HG02759 (cell line): Measurements from ENCODE around the gene ARAP1.

ENCODE experiments used
- ATAC-seq: cut with Tn5 transposase; IDR thresholded peaks from one replicate; pipeline ENCODE4 v1.9.1; 2021; ENCODE audit warnings: mild to moderate bottlenecking, moderate library complexity; ENCODE audit not compliant: unreplicated experiment

ARAP1 gene

DNA sequence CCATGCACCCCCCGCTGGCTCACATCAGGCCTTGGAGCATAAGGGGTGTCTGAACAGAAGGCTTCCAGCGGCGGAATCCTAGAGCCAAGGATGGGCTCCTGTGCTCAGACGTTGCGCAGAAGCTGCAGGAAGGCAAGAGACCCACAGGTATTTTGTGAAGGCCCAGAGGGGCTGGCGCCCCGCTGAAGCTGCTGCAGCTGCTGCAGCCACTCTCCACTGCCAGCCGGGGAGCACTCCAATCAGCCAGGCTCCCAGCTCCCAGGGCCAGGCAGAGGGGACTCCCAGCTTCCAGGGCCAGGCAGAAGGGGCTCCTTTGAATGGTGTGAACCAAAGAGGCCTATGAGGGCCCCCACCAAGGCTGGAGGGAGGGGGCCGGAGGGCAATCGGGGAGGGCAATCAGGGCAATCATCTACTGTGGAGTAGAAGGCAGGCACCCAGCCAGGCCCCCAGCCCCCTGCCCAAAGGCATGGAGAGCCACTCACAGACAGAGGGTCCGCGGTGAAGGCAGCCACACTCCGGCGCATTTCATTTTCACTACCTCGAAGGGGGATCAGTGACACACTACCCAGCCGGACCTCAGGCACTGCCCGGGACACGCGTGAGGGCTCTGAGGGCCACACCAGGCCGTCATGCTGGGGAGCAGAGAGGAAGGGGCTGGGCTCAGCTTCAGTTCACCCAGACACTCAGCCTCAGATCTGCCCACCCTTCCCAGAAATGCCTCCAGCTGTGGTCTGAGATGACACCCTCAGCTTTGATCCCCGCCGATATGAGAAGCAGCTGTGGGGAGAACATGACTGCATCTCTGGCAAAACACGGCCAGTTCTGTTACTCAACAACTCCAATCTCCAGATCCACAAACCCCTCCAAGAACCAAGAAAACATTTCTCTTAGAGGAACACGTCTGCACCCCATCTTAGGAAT, 66.4 kb downstream of the ARAP1 start:
- ATAC-seq = no peak

DNA sequence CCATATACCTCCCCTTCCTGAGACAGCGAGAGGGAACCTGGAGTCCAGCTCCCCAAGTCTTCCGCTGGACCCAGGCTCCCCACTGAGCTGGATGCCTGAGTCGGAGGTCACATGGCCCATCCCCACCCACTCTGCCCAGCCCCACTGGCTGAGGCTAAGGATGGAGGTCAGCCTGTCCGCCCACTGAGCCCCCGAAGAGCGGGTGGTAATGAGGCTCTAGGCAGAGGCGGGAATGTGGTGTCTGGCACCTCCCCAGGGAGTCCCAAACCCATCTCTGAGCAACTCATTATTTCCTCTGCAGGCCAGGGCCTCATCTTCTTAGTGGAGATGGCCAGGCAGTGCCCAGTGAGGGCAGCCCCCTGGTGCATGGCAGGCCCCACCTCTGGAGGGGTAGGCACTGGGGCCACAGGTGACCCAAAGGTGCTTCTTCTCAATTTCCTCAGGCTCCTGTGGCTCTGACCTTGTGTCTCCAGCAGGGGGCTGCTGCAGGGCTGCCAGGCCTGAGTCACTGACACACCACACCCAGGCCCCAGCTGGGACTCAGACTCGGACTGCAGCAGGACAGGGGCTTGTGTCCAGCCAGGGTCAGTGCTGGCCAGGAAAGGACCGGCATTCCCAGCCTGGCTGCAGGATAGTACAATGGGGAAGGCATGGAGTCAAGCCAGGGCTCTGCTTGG, 67.8 kb downstream of the ARAP1 start:
- no peak for ATAC-seq

DNA sequence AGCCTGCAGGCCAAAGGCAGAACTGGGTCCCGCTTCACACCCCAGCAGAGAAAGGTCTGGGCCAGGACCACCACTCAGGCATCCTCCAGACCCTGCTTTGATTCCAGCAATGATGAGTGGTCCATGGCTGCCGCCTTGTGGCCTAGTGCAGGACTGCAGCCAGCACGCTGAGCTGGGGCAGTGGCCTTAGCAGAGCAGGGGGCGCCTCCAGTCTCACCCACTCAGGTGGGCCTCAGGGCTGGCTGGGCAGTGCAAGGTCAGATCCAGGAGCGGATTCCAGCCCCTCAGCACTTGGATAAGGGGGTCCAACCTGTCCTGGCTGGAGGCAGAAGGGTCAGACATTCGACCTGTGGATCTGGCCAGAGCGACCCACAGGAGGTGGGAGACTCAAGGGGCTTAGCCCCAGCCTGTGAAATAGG, 68.4 kb downstream of the ARAP1 start:
- ATAC-seq = peak; percentile 57

DNA sequence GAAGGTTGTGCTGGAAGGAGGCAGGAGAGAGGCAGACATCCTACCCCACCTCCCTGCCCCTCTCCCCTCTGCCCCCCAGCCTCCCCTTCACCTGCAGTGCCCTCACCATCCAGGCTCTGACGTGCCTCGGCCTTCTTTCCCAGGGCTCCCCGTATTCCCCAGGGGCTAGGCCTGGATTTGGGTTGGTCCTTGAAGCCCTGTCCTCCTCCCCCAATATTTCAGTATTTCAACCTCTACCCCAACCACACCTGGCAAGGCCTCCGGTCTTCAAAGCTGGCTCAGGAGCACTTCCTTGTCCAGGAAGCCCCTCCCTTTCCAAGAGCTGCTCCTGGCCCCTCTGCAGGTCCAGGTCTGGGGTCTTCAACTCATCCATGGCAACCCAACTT, 69.4 kb downstream of the ARAP1 start:
- no peak for ATAC-seq

DNA sequence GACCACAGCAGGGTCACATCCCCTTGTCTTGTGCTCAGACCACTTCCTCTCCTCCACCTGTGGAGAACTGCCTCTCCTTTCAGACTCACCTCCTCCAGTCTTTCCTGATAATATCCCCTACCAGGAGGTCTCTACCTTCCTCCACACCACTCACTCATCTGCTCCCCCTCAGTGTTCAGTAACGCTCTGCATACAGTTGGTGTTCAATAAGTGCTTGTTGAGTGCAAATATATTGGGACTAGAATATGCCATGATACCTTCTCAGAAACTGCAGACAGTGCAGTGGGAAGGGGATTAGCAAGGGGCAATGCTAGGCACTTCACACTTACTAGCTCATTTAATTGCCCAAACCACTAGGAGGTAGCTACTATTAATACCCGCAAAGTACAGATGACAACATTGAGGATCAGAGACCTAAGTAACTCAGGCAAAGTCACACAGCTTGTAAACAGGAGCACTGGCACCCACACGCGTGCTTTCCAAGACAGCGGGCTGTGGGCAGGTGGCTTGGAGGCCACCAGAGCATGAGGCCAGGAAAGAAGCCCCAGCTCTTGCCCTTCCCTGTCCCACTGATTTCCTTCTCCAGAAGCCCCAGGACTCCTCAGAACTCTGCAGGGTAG, 69.9 kb downstream of the ARAP1 start:
- no peak for ATAC-seq

DNA sequence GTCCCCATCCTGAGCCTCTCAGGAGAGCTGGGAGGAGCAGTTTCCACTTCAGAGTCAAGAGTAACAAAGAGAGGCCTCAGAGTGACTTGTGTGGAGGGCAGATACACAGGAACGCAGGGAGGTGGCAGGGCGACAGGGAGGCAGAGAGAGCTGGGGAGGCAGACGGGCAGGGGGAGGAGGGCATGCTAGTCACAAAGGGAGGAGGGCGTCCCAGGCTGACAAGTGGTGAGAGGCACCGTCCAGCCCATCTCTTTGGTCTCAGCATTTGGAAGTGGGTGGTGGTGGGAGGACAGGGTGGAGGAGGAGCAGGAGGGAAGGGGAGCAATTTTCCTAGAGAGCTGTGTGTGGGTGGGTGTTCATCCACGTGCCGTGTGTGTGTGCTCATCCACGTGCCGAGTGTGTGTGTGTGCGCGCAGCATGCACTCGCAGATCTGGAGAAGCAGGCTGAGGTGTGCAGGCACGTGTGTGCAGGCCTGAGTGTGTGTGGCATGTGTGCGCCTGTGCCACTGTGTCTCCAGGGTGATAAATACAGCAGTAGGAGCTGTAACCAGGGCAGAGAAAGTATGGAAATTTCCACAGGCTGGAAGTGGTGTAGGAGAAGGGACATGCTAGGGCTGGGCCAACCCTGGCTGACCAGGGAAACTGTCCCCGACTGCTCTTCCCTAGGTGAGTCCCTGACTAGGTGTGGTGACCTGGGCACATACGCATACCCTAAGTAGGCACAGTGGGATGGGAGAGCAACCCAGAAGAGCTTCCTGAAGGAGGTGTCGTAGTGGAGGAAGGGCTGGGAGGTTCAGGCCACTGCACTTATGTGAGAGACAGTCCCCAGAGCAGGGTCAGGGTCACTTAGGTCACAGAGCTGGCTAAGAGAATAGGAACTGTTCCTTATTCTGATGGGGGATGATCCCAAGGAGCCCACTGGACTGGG, 70.7 kb downstream of the ARAP1 start:
- no peak for ATAC-seq

DNA sequence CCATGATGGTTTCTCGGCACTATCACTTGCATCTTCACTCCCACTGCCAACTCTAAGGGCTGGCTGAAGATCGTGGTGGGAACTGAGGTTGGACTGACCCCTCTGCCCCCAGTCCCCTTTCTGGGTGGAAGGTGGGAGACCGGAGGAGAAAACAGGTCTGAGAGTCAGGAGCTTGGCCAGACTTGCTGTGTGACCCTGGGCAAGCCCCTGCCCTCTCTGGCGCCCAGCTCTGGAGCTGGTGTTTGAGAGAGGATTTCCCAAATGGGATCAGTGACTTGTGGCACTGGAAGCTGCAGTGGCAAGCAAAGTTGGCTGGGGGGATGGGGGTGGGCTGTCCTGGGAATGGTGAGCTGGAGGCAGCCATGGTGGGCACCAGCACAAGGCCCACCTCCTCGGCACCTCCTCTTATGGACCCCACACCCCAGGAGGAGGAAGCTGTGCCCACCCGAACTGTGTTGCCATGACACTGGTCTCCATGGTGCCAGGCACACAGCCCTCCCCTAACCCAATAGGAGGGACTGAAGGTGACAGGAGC, 71.5 kb downstream of the ARAP1 start:
- no peak for ATAC-seq

DNA sequence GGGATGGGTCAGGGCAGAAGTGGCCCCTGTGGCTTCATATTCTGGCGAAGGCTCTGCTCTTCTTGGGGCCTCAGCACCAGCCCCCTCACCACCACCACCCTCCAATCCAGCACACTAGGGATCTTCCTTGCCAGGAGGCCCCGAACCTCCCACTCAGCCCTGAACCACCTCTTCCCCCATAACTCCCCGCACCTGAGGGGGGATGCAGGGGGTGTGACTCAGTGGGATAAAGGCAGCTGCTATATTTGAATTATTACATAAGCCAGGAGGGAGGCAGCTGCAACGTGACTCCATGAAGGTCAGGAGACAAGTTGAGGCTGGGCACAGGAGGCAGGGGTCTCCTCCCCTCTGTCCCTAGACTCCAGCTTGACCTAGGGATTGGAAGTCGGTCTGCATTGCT, 72.3 kb downstream of the ARAP1 start:
- no peak for ATAC-seq

DNA sequence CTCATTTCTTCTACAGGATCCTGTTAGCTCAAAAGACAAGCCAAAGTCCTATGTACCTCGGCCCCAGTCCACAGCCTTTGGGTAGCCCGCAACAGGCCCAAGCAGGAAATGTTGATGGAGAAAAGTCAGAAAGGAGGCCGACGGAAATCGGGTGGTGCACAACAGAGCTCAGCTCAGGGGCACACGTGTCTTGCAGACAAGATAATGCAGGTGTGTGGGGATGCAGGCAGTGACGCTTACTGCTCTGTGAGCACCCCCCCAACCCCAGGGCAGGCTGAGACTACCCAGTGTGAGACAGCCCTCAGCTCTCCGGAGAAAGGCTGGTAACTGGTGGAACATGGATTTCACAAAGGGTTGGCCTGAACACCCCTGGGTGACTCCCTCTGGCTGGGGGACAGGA, 73.7 kb downstream of the ARAP1 start:
- ATAC-seq = no peak

DNA sequence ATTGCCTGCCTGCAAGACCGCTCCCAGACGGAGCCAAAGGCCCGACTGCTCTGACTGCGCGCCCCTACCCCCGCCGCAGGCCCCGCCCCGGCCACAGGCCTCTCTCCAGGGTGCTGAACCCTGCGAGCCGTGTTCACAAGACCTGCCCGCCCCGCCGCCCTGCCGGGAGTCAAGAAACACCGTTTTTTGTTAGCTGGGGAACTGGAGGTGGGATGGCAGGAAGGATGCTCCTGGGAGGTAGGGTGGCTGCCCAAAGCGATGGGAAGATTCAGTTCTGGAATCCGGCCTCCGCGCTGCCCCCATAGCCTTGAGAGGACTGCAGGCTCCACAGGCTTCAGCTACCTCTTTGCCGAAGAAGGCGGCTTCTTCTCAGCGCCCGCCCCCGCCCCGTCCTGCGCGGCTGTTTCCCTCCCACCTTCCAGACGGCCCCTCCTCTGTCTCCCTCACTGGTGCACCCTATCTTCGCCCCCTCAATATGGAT, 75.3 kb downstream of the ARAP1 start:
- no peak for ATAC-seq

DNA sequence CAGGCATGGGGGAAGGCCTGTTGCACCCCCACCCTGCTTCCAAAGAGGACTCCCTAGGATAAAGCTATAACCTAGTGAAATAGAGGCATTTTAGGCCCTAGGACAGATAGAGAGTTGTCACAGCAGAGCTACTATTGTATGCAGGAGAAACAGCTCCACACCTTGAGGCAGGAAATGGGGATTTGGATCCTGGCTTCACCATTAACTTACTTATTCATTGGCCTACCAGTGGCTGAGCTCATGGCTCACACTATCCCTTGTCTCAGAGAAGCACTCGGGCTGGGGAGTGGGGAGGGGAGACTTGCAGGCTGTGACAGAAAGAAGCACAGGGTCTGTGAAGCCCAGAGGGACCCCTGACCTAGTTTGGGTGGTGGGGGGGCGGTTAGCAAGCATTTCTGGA, 77.0 kb downstream of the ARAP1 start:
- no peak for ATAC-seq

DNA sequence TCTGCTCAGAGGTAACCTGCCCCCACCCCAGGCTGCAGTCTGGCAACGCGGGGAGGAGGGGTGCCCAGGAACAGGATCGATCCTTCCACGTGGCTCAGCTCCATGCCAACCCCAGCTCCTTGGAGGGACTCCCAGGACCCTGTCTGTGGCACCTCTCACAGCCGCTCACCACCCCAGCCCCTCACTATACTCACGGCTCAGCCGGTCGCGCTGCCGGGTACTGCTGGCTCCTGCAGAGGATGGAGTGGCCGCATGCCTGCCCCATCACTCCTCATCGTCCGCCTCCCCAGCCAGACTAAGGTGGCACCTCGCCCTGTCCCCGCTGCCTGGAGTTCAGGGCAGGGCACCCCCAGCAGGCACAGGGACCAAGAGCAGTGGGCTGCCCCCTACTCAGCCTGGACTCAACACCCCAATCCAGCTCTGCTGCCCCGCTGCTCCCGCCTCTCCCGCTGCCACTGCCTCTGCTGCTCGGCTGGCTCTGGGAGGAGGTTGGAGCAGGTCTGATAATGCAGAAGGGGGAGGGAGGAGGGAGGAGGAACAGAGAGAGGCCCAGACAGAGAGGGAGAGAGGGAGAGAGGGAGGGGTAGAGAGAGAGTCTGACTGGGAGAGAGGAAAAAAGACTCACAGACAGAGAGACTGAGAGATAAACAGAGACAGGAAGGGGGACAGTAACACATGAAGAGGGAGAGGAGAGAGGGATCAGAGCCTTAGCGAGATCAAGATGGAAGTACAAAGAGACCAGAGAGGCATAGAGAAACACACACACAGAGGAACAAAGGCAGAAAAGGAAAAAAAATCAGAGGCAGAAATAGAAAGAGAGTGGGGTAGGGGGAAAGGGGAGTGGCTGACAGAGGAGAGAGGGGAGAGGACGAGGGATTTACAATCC, 78.0 kb downstream of the ARAP1 start, which contains the start of gene PDE2A:
Gene PDE2A, minus strand, starts transcription at position 480 of the 886 bp plus-strand sequence. Its CDS starts 215 bp downstream, at position 265.
- no peak for ATAC-seq

DNA sequence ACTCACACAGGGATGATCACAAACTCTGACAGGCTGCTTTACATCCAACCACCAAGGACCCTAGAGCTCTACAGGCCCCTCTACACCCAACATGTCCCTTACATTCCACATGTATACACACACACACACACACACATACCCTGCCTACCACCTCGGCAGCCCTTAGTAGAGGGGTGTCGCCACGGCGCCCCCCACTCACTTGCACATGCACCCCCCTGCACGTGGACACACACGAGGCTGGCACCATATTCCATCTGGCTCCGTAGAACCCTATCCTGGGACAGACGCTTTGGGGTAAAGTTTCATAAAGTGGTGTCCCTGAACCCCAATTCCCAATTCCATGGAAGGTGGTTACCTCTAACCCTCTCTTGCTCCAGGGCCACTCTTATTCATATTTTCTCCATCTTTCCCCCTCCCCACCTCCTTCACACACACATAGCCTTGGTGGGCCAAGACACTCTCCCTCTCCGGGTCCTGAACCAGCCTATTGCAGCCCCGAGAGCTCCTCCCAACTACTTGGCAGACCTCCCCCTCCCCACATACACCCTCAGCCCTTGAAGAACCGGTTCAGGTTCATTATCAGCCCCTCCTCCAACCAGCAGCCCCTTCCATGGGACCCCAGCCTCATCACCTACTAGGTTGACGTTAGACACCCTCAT, 78.8 kb downstream of the ARAP1 start:
- ATAC-seq = no peak

DNA sequence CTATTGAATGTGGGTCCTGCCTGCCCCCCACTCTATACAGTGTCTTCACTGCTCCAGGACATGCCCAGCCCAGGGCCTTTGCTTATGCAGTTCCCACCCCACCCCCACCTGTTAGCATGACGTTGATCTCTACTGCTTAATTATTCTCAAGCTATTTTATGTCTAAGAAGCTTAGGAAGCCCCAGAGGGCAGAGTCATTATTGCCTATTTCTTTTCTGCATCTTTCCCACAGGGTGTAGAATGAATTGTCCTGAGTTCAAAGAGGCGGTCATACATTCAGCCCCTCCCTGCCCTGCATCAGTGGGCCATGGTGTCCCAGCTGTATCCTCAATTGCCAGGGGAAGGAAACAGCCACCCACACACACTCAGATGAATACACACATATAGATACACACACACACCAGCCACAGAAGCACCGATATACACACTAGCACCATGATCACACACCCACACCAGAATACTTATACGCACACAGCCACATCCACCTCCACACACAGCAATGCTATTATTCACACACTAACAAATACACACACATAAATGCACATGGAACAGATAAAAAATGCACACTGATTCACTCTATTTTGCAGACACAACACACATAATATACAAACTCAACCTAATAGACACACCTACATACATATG, 79.5 kb downstream of the ARAP1 start:
- no peak for ATAC-seq

DNA sequence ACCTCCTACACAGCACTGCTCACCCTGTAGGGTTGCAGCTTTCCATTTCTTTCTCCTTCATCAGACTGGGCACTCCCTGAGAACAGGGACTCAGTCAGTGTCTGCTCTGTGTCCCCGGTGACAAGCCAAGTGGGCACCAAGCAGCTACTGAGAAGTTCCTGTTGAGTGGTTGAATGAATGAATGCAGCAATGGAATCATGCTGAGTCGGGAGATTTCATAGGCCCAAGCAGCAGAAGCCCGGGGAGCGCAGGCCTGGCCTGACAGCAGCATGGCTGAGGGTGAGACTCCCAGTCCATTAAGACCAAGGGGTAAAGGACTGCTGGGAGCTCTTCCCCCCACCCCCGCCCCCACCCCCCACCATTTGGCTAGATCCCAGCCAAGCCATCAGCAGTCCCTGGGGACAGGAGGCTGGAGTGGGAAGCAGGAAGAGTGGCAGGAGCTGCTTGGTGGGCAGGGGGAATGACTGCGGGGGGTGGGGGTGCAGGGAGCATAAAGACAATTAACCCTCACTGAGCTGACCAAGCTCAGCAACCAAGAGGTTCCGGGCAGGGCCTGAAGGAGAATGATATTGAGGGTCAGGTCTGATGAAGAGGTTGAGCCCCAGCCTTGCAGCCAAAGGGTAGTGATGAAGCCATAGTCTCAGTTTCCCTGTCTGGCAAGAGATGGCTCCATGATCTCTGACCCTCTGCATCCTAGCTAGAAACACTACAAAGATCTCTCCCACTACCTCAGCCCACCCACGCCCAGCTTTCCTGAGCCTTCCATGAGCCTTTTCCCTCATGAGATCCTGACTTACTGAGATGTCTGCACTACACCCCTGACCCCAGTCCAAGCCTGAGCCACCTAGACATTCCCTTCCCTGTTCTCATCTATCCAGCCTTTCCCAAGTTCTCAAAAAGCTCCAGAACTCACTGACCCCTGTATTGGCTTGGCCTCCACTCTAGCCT, 80.8 kb downstream of the ARAP1 start:
- no peak for ATAC-seq

DNA sequence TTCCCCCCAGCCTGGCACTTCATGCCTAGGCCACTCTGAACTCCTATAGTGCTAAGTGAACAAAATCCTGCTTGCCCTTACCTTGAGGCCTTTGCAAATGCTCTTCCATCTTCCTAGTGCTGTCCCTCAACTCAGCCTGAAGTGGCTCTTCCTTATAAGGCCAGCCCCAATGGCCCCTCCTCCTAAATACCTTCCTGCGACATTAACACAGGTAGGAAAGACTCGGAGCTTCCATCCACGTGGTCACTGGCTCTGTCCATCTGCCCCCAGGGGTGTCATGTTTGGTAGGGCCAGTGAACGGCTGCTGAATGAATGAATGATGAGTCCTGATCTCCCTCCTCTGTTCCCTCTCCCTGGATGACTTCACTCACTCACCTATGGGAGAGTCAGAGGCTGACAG, 82.2 kb downstream of the ARAP1 start:
- ATAC-seq = no peak

DNA sequence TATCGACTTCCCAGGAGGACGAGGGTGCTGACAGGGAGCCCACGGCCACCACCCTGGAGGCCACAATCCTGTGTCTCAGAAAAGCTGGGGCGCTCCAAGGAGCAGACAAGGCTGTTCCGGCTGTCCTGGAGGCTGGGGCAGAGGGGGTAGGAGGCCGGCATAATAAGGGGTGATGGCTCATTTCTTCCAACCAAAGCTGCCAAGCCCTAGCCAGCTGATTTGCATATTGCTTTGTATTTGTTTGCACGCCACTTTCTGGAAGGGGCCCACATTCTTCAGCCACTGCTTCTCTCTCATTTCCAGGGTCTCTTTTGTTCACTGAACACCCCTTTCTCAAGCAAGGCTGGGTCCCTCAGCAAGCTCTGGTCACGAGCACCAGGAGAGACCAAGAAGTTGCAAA, 82.7 kb downstream of the ARAP1 start:
- no peak for ATAC-seq
